DMS153 treated with DMSO at 0.1 percent for 48 hours (cell line): ENCODE results near the gene RNF144B.
"Not testable (repeated sequence)": the region's sequence is repeated elsewhere in the genome, so short reads cannot be mapped to it uniquely, and the experiment has no call there.

Experiments
- DNase-seq: peaks from one replicate; lab custom pipeline; 2025; ENCODE audit not compliant: unreplicated experiment; lab: John Stamatoyannopoulos, UW

RNF144B gene

GRCh38 chr6:18387061-18387721, at the start of gene RNF144B:
Gene RNF144B (plus strand): TSS chr6:18387350. CDS start chr6:18399535, 12,185 bp downstream.
- DNase-seq: peak; percentile 96

DNA sequence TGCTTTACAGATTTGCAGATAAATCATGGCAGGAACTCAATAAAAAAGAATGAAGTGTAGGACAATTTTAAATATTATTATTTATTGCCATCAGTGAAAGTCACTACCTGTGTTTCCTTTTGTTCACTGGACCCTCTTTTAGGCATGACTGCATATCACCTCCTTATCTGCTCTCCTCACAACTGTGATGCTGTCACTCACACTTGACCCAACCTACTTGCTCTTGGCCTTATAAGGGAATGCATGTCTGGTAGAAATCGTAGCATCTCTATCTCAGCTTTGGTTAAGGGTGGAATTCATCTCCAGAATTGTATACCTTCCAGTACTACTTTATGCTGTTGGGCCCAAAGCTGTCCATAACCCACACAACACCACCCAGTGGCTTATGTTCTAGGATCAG, 47.6 kb upstream of the RNF144B start:
- DNase-seq: no peak

DNA sequence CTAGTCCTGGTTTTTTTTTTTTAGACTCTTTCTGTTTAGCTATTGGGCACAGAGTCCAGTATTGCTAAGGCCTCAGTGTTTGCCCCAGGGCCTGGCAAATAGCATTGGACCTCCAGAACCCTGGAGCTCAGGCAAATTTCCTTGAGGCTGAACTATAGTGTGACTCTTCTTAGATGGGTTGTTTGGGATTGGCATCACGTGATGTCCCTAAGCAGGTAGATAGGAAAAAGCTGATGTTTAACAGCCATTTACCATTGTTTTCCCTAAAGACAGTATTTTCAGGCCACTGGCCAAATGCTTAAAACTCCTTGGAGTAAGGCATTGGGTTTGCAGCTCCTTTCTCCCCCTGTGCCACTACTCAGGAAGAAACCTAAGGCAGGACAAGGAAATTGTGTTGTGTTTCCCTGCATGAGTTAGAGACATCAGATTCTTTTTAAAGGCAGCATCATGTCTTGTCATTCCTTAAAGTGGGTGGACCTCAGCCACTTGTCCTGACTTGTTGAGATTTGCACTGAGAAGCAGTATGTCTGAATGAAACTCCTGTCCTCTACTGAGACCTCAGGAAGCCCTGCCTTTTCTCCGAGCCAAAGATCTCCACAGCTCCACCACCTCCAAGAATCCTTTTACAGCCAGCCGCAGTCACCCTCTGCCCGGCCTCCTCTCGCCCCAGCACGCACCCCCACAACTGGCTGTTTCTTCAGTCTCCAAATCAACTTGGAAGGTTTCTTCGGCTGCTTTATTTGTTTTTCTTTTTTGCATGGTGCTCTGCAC, 46.2 kb upstream of the RNF144B start:
- DNase-seq: no peak

GRCh38 chr6:18342223-18342622, 44.9 kb upstream of the RNF144B start:
- no peak for DNase-seq

GRCh38 chr6:18343741-18344140, 43.4 kb upstream of the RNF144B start:
- no peak for DNase-seq

DNA sequence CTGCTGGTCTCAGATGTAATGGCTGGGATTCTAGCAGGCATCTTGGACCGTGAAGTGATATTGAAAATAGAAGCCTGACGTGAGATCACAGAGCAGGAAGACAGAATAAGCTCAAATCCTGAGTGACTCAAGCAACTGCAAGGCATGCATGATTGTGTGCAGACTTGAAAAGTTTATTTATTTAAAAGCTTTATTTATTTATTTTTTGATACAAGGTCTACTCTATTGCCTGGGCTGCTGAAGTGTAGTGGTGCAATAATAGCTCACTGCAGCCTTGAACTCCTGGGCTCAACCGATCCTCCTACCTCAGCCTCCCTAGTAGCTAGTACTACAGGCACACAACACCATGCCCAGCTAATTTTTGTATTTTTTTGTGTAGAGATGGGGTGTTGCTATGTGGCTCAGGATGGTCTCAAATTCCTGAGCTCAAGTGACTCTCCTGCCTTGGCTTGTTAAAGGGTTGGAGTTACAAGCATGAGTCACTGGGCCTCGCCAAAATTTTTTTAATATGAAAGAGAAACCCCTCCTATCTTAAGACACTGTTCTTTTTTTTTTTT, 40.1 kb upstream of the RNF144B start:
- no peak for DNase-seq

DNA sequence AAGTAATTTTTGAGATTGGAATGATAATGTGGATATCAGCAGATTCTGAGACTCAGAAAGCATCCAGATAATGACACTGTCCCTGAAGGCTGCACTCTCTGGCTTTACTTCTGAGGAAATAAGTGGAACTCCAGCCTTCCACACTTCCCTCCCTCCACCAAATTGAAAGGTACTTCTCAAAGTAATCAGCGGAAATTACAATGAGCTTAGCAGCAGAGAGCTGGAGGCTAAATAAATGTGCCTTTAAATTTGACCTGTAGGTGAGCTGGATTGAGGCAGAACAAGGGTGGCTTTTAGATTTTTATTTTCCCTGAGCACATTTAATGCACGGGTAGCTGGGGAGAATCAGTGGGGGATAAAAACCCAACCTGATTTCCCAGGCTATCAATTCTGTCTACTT, 39.3 kb upstream of the RNF144B start:
- no peak for DNase-seq

DNA sequence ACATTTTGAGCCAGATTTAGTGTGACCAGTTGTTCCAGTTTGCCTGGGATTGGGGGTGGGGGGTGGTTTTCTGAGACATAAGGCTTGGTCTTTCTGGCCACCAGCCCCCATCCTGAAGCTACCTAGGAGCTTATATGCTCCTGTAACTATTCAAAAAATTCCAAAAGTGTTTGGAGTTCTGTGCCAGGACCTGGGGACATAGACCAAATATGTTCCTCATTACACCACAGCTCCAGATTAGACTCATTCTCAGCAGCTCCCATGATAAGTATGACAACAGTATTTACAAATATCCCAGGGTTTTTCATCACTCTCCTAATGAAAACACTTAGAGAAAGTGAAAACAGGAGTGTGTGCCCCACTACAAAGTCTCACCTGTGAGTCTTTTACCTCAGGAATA, 37.8 kb upstream of the RNF144B start:
- DNase-seq: no peak

DNA sequence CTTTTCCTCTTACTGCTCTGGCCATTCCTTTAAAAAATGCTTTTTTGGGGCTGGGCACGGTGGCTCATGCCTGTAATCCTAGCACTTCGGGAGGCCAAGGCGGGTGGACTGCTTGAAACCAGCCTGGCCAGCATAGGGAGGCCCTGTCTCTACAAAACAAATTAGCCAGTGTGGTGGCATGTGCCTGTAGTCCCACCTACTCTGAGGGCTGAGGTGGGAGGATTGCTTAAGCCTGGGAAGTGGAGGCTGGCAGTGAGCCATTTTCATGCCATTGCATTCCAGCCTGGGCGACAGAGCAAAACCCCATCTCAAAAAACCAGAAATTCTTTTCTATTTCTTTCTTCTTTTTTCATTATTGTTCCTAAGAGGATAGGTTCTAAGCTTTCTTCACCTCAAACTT, 36.9 kb upstream of the RNF144B start:
- DNase-seq: no peak

DNA sequence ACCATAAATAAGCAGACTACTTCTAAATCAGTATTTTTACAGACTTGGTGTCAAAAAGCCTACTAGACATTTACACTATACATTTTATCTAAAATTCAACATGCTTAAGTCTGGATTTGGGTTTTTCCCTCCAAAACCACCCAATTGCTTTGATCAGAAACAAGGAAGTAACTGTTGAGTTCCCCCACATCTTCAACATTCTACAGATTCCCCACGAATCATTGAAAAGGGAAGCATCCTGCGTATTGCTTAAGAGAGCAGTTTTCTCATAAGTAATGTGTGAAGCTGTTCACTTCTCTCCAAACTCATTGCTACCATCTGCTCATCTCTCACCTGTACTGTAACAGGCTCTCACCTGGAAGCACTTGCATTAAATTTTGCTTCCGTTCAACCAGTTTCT, 36.4 kb upstream of the RNF144B start:
- no peak for DNase-seq

GRCh38 chr6:18352001-18352400, 35.1 kb upstream of the RNF144B start:
- DNase-seq: no peak

GRCh38 chr6:18352842-18353241, 34.3 kb upstream of the RNF144B start:
- peak; percentile 34 for DNase-seq

GRCh38 chr6:18353251-18353650, 33.9 kb upstream of the RNF144B start:
- no peak for DNase-seq

- DNase-seq: not testable (repeated sequence)
These were observed 29.6 kb upstream of the RNF144B start for GRCh38 chr6:18357546-18357945.

- DNase-seq: no peak
These were observed 27.8 kb upstream of the RNF144B start for GRCh38 chr6:18359237-18359885.

DNA sequence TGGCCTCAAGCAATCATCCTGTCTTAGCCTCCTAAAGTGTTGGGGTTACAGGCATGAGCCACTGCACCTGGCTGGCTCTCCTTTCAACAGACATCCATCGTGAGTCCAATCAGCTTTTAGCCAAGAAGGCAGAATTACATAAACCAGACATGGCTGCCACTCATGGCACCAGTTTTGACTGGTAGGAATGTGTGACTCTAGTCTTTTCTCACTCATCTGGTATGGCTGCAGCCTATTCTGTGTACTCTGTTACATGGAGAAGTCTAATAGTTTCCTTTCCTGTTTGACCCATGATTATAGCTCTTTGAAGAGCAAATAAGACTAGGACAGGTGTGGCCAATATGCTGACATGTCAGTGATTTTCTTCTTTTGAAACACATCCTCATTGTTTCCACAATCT, 27.0 kb upstream of the RNF144B start:
- no peak for DNase-seq

DNA sequence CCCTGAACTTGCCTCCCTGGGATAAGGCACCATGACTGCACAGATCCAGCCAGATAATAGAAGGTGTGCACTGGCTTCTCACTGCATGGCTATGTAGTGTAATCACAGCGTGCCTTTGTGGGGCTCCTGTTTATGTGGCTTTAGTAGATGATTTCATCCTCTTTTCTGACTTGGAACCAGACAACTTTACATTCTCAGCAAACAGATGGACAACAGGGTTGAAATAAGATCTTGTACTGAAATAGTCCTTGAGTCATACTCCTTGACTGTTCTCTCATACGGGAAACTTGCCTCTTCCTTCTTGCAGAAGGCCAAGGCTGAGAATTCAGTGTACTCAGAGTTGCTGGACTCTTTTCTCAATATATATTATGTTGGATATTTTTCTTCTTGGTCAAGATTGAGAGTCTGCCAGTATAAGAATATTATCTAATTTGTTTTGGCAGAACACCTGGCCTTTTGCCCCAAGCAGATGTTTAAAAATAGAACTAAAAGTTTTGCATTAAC, 25.0 kb upstream of the RNF144B start:
- no peak for DNase-seq

- DNase-seq: no peak
These were observed 23.4 kb upstream of the RNF144B start for GRCh38 chr6:18363746-18364145.

DNA sequence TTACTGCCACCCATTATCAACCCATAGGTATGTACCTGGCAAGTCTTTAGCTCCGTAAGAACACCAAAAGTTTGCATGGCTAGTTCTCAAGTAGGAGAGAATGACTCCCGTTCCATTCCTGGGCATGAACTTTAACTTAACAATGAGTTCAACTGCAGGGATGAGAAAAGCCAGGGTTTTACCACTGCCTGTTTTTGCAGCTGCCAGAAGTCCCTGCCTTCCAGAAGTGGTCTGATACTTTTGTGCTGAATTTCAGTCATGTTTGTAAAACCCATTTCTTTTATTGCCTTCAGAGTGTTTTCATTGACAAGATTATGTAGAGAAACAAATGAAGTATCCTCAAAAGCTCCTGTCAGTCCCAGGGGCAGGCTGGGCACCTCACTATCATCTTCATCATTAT, 22.6 kb upstream of the RNF144B start:
- not testable (repeated sequence) for DNase-seq

GRCh38 chr6:18367371-18367770, 19.8 kb upstream of the RNF144B start:
- no peak for DNase-seq

- no peak for DNase-seq
These were observed 18.7 kb upstream of the RNF144B start for GRCh38 chr6:18368277-18369105.
